Activated T-helper 1 cell treated with Interleukin-2 at 50 U/mL for 16 hours (primary cell): ENCODE data around the gene PTPRN2.
"Not testable (repeated sequence)": the region's sequence is repeated elsewhere in the genome, so short reads cannot be mapped to it uniquely, and the experiment has no call there.

ENCODE experiments used
- DNase-seq: peaks from one replicate; pipeline ENCODE4 v3.0.0-alpha.2; 2020; ENCODE audit warnings: low read depth

PTPRN2 gene

GRCh38 chr7:158322616-158323530 lies 264.8 kb downstream of the PTPRN2 start:
- DNase-seq, result no peak

GRCh38 chr7:158321936-158322615 lies 265.5 kb downstream of the PTPRN2 start:
- no peak for DNase-seq

- no peak for DNase-seq
Observed at GRCh38 chr7:158321056-158321700, 266.4 kb downstream of the PTPRN2 start.

- DNase-seq, result no peak
Observed at GRCh38 chr7:158320328-158320727, 267.3 kb downstream of the PTPRN2 start.

- no peak for DNase-seq
Observed at GRCh38 chr7:158318511-158318913, 269.1 kb downstream of the PTPRN2 start.

GRCh38 chr7:158317238-158318205 lies 270.1 kb downstream of the PTPRN2 start:
- DNase-seq, result no peak

- no peak for DNase-seq
Observed at GRCh38 chr7:158316466-158317031, 271.1 kb downstream of the PTPRN2 start.

GRCh38 chr7:158315881-158316280 lies 271.7 kb downstream of the PTPRN2 start:
- no peak for DNase-seq

- no peak for DNase-seq
Observed at GRCh38 chr7:158315326-158315725, 272.3 kb downstream of the PTPRN2 start.

GRCh38 chr7:158314394-158314793 lies 273.2 kb downstream of the PTPRN2 start:
- no peak for DNase-seq

GRCh38 chr7:158313931-158314330 lies 273.7 kb downstream of the PTPRN2 start:
- no peak for DNase-seq

GRCh38 chr7:158312789-158313188 lies 274.8 kb downstream of the PTPRN2 start:
- DNase-seq, result no peak

- no peak for DNase-seq
Observed at GRCh38 chr7:158311791-158312190, 275.8 kb downstream of the PTPRN2 start.

GRCh38 chr7:158310924-158311666 lies 276.5 kb downstream of the PTPRN2 start:
- DNase-seq, result no peak

GRCh38 chr7:158309868-158310763 lies 277.5 kb downstream of the PTPRN2 start:
- DNase-seq, result no peak

- DNase-seq, result no peak
Observed at GRCh38 chr7:158308001-158308400, 279.6 kb downstream of the PTPRN2 start.

- not testable (repeated sequence) for DNase-seq
Observed at GRCh38 chr7:158304072-158304471, 283.6 kb downstream of the PTPRN2 start.

- DNase-seq, result no peak
Observed at GRCh38 chr7:158303121-158303520, 284.5 kb downstream of the PTPRN2 start.

- no peak for DNase-seq
Observed at GRCh38 chr7:158302274-158303070, 285.2 kb downstream of the PTPRN2 start.
